MM.1S (cell line): ENCODE data around the gene SH3D19.

Experiments
- DNase-seq: peaks from one replicate; pipeline ENCODE4 v3.0.0-alpha.2; 2015
- H2AFZ ChIP-seq: fragments of 300-600 bp; sonication (generic); 2 replicates; pipeline ENCODE4 v1.6.0; 2016; ENCODE audit warnings: antibody characterized with exemption, low read length
- H3F3A ChIP-seq: fragments of 300-600 bp; sonication (generic); 2 replicates; pipeline ENCODE4 v1.6.1; 2016; ENCODE audit warnings: mild to moderate bottlenecking, antibody characterized with exemption, low read length, moderate library complexity, mixed read lengths; ENCODE audit not compliant: insufficient read depth
- H3K27ac ChIP-seq: fragments of 300-600 bp; sonication (generic); 2 replicates; pipeline ENCODE4 v1.5.1; 2016; ENCODE audit warnings: mild to moderate bottlenecking, low read length
- H3K27me3 ChIP-seq: fragments of 300-600 bp; sonication (generic); replicated peaks from 2 replicates; pipeline ENCODE4 v1.6.0; 2016; ENCODE audit warnings: low read length; ENCODE audit not compliant: insufficient read depth
- H3K36me3 ChIP-seq: fragments of 300-600 bp; sonication (generic); replicated peaks from 2 replicates; pipeline ENCODE4 v1.6.1; 2016; ENCODE audit warnings: mild to moderate bottlenecking, low read length, mixed read lengths; ENCODE audit not compliant: insufficient read depth
- H3K4me1 ChIP-seq: fragments of 300-600 bp; sonication (generic); 2 replicates; pipeline ENCODE4 v1.6.1; 2016; ENCODE audit warnings: low read length, mixed read lengths
- H3K4me2 ChIP-seq: fragments of 300-600 bp; sonication (generic); 2 replicates; pipeline ENCODE4 v1.6.0; 2016; ENCODE audit warnings: low read depth, low read length
- H3K4me3 ChIP-seq: fragments of 300-600 bp; sonication (generic); 2 replicates; pipeline ENCODE4 v1.5.1; 2016; ENCODE audit warnings: low read length, mixed read lengths
- H3K79me2 ChIP-seq: fragments of 300-600 bp; sonication (generic); 2 replicates; pipeline ENCODE4 v1.6.1; 2016; ENCODE audit warnings: mixed run types, low read length, mixed read lengths
- H3K9ac ChIP-seq: fragments of 300-600 bp; sonication (generic); 2 replicates; pipeline ENCODE4 v1.6.1; 2016; ENCODE audit warnings: low read length, mixed read lengths
- H3K9me2 ChIP-seq: fragments of 300-600 bp; sonication (generic); replicated peaks from 2 replicates; pipeline ENCODE4 v1.6.1; 2016; ENCODE audit warnings: mild to moderate bottlenecking, low read length, mixed read lengths; ENCODE audit not compliant: insufficient read depth
- H3K9me3 ChIP-seq: fragments of 300-600 bp; sonication (generic); replicated peaks from 2 replicates; pipeline ENCODE4 v1.6.1; 2016; ENCODE audit warnings: mild to moderate bottlenecking, low read length, mixed read lengths; ENCODE audit not compliant: insufficient read depth
- H4K20me1 ChIP-seq: fragments of 300-600 bp; sonication (generic); 2 replicates; pipeline ENCODE4 v1.6.1; 2016; ENCODE audit warnings: mild to moderate bottlenecking, low read length, moderate library complexity, mixed read lengths; ENCODE audit not compliant: insufficient read depth
- EZH2 ChIP-seq: fragments of 300-600 bp; sonication (generic); optimal IDR thresholded peaks from 2 replicates; pipeline ENCODE3; 2017; ENCODE audit warnings: low read depth, mild to moderate bottlenecking, antibody characterized with exemption, low read length, mixed read lengths
- EZH2phosphoT487 ChIP-seq: fragments of 300-600 bp; sonication (generic); IDR thresholded peaks from 2 replicates; pipeline ENCODE4 v1.6.1; 2018; ENCODE audit warnings: antibody characterized with exemption, low read length
- TF ChIP-seq, protein P1 (sequence below): fragments of 300-600 bp; sonication (generic); IDR thresholded peaks from 2 replicates; pipeline ENCODE4 v1.5.1; 2016; ENCODE audit warnings: antibody characterized with exemption, low read length, mixed read lengths

The SH3D19 gene

GRCh38 chr4:151093203-151093602 is 232.2 kb downstream of the SH3D19 start:
- H3K4me2 ChIP-seq: no peak overlapping the region
- no peaks in the 10 kb centered on the region for H3K9me3 ChIP-seq
- H3K4me3 ChIP-seq: no peak overlapping the region
- no peak overlapping the region for H3K9ac ChIP-seq
- DNase-seq: no peak
- H3K4me1 ChIP-seq: no peaks in the 10 kb centered on the region
- H3F3A ChIP-seq: no peaks in the 10 kb centered on the region
- H3K36me3 ChIP-seq: no peaks in the 10 kb centered on the region
- TF ChIP-seq EZH2 (no peak), EZH2phosphoT487 (no peak)
- TF ChIP-seq, protein P1, sequence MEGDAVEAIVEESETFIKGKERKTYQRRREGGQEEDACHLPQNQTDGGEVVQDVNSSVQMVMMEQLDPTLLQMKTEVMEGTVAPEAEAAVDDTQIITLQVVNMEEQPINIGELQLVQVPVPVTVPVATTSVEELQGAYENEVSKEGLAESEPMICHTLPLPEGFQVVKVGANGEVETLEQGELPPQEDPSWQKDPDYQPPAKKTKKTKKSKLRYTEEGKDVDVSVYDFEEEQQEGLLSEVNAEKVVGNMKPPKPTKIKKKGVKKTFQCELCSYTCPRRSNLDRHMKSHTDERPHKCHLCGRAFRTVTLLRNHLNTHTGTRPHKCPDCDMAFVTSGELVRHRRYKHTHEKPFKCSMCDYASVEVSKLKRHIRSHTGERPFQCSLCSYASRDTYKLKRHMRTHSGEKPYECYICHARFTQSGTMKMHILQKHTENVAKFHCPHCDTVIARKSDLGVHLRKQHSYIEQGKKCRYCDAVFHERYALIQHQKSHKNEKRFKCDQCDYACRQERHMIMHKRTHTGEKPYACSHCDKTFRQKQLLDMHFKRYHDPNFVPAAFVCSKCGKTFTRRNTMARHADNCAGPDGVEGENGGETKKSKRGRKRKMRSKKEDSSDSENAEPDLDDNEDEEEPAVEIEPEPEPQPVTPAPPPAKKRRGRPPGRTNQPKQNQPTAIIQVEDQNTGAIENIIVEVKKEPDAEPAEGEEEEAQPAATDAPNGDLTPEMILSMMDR: no peak
- H4K20me1 ChIP-seq: no peaks in the 10 kb centered on the region
- H3K9me2 ChIP-seq: no peaks in the 10 kb centered on the region
- no peaks in the 10 kb centered on the region for H3K79me2 ChIP-seq
- H3K27me3 ChIP-seq: no peaks in the 10 kb centered on the region
- no peak overlapping the region for H3K27ac ChIP-seq
- H2AFZ ChIP-seq: no peak overlapping the region

DNA sequence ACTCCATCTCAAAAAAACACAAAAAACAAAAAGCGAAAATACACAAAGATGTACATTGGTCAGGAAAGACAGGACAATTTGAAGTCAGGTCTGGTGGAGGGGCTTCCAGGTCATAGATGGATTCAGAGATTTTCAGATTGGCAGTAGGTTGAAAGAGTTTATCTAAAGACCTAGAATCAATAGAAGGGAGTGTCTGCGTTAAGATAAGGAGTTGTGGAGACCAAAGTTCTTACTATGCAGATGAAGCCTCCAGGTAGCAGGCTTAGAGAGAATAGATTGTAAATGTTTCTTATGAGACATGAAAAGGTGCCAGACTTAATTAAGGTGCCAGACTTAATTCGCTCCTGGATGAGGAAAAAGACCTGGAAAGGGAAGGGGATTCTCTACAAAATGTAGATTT is 232.9 kb downstream of the SH3D19 start:
- no peak overlapping the region for H3K27ac ChIP-seq
- H3K9me3 ChIP-seq: no peaks in the 10 kb centered on the region
- H3K4me2 ChIP-seq: no peak overlapping the region

DNA sequence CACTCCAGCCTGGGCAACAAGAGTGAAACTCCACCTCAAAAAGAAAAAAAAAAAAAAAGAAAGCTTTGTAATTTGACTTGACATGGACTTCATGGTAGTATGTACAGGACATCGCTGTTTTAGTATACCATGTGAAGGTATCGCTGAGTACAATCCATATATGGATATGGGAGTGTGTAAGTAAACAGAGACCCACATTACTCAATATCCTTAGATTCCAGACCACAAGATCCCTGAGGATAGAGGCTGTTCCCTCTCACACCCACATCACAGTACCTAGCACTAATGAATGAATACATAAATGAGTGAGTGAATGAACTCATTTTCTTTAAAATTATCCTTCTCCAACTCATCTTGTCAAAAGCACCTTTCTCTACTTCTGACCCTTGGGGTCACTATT is 234.4 kb downstream of the SH3D19 start:
- H3F3A ChIP-seq: no peaks in the 10 kb centered on the region
- TF ChIP-seq EZH2 (no peak), EZH2phosphoT487 (no peak)
- TF ChIP-seq, protein P1: no peak
- H3K4me1 ChIP-seq: no peaks in the 10 kb centered on the region
- no peak for DNase-seq
- no peaks in the 10 kb centered on the region for H3K27me3 ChIP-seq
- no peak overlapping the region for H2AFZ ChIP-seq
- no peak overlapping the region for H3K9ac ChIP-seq
- H3K79me2 ChIP-seq: no peaks in the 10 kb centered on the region
- no peaks in the 10 kb centered on the region for H3K36me3 ChIP-seq
- H3K27ac ChIP-seq: no peak overlapping the region
- H3K4me2 ChIP-seq: no peak overlapping the region
- H3K4me3 ChIP-seq: no peak overlapping the region
- no peaks in the 10 kb centered on the region for H4K20me1 ChIP-seq
- H3K9me2 ChIP-seq: no peaks in the 10 kb centered on the region
- H3K9me3 ChIP-seq: no peaks in the 10 kb centered on the region

More for the DNA sequence above, 232.9 kb downstream of the SH3D19 start:
- no peaks in the 10 kb centered on the region for H3K4me1 ChIP-seq
- no peak overlapping the region for H3K4me3 ChIP-seq
- no peak overlapping the region for H2AFZ ChIP-seq
- H3K79me2 ChIP-seq: no peaks in the 10 kb centered on the region
- H3K9me2 ChIP-seq: no peaks in the 10 kb centered on the region
- TF ChIP-seq, protein P1: no peak
- no peak for TF ChIP-seq EZH2
- no peak for TF ChIP-seq EZH2phosphoT487
- no peak for DNase-seq
- H3F3A ChIP-seq: no peaks in the 10 kb centered on the region
- H3K27me3 ChIP-seq: no peaks in the 10 kb centered on the region
- H3K36me3 ChIP-seq: no peaks in the 10 kb centered on the region
- no peaks in the 10 kb centered on the region for H4K20me1 ChIP-seq
- no peak overlapping the region for H3K9ac ChIP-seq
